ENCODE measurements around the gene FBXW7.

DNA sequence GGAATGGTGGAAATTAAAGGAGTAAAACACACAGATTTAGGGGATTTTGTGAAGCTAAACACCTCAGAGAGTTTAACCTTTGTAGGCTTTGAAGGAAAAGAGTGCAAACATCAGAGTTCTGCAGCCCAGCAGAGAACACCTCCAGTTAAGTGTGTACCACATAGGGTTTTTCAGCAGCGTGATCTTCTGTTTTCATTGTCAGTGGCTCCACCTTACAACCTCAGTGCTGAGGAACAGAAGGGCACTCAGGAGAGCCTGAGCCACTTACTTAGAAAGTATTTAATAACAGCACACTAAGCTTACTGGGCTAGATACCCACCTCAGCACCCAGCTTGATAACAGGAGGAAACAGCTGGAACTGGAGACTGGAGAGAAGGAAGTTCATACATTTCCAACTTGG, 2.0 kb upstream of the FBXW7 start:
- TF ChIP-seq, protein P1, sequence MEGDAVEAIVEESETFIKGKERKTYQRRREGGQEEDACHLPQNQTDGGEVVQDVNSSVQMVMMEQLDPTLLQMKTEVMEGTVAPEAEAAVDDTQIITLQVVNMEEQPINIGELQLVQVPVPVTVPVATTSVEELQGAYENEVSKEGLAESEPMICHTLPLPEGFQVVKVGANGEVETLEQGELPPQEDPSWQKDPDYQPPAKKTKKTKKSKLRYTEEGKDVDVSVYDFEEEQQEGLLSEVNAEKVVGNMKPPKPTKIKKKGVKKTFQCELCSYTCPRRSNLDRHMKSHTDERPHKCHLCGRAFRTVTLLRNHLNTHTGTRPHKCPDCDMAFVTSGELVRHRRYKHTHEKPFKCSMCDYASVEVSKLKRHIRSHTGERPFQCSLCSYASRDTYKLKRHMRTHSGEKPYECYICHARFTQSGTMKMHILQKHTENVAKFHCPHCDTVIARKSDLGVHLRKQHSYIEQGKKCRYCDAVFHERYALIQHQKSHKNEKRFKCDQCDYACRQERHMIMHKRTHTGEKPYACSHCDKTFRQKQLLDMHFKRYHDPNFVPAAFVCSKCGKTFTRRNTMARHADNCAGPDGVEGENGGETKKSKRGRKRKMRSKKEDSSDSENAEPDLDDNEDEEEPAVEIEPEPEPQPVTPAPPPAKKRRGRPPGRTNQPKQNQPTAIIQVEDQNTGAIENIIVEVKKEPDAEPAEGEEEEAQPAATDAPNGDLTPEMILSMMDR (IDR thresholded peaks at IDR 0.05) = no peak
- no peak for TF ChIP-seq POLR2AphosphoS5 (IDR thresholded peaks at IDR 0.05)

All from transverse colon (tissue), 4 donors.